ENCODE data around the gene TRA2B.

Gene TRA2B

GRCh38 chr3:185950728-185951127, 12.9 kb upstream of the TRA2B start:
- peak; percentile 51 for DNase-seq (ENCODE audit: low spot score)

DNA sequence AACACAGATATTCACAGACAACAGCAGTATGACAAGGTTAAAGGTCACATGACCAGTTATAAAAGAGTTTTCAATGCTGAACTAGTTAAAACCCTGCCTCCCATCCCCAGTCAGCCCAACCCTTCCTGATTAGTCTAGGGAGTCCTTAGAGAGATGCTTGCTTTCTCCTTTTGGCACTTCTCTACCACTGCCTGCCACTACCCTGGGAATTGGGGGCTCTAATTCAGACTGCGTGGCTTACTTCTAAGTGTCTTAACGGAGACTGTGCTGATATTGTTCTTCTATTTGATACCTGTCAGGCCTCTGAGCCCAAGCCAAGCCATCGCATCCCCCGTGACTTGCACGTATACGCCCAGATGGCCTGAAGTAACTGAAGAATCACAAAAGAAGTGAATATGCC, 11.7 kb upstream of the TRA2B start:
- no peak for DNase-seq (ENCODE audit: low spot score)

GRCh38 chr3:185948292-185948691, 10.5 kb upstream of the TRA2B start:
- no peak for DNase-seq (ENCODE audit: low spot score)

DNA sequence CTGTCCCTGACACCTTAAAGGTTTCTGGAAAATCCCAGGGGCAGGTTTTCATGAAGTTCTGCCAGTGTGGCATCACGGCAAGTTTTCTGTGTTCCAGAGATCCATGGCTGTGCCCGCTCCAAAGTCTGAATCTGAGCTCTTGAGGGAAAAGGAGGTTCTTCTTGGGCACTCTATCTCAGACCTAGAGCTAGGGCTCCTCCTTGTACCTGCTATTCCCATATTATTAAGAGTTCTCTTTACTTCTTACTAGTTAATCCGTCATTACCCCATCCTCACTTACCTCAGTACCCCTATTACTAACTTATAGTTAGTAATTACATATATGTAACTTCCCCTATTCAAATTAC, 5.9 kb upstream of the TRA2B start:
- no peak for DNase-seq (ENCODE audit: low spot score)

DNA sequence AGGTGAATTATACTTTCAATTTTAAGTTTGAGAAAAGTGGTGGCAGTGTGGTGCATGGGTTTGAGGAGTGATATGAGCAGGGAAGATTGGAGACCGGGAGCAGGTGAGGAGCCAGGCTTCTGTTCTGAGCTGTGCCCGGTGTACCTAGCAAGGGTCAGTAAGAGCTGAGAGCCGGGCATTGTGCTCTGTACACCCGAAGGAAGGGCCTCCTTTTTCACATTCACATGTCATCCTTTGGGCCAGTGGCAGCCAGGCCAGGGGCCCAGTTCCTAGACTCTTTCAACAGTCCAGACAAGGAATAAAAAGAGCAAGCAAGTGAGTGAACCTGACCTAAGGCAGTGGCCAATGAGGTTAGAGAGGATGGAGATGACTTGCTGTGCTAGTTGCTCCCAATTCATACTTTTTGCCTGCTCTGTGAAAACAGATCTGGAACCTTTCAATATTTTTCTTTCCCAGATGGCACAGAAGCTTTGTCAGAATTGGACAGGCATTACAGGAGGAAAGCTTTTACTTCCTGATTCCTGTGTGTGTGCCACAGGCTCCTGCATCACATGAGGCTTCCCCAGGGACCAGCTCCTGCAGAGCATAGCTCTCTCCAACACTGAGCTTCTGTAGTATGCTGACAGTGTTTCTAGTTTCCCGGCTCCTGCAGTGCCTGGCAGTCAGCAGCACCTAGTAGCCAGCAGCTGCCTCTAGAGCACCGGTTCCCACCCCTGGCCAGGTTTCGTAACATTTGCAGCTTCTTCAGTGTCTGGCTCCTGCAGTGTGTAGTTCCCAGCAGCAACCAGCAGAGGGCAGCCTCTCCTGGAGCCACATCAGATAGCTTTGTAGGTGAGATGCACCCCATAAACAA, 5.3 kb upstream of the TRA2B start:
- DNase-seq (ENCODE audit: low spot score): peak; percentile 88

DNA sequence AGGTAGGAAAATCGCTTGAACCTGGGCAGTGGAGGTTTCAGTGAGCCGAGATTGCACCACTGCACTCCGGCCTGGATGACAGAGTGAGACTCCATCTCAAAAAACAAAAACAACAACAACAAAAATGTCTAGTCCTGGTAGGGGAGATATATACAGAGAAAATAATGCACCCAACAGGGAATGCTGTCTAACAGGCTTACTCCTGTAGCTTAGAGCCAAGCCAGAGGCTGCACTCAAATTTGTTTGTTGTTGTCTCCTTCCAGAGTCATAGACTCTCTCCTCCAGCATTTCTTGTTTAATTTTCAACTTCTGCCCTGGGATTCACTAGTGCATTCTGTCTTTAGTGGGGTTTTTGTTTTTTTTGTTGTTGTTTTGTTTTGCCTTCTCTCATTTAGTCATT, 4.6 kb upstream of the TRA2B start:
- no peak for DNase-seq (ENCODE audit: low spot score)

- DNase-seq (ENCODE audit: low spot score): peak; percentile 61
Measured at GRCh38 chr3:185940951-185941350, 3.1 kb upstream of the TRA2B start.

DNA sequence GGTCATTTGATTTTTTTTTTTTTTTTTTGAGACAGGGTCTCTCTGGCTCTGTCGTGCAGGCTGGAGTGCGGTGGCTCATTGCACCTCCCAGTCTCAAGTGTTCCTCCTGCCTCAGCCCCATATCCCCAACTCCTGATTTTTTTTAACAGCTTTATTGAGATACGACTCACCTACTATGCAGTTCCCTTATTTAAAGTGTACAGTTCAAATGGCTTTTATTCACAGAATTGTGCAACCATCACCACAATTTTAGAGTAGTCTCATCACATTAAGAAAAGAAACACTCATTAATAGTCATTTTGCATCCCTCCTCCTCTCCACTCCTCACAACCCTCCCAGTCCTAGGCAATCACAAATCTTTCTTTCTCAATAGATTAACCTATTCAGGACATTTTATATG, 1.9 kb upstream of the TRA2B start:
- DNase-seq (ENCODE audit: low spot score): no peak

DNA sequence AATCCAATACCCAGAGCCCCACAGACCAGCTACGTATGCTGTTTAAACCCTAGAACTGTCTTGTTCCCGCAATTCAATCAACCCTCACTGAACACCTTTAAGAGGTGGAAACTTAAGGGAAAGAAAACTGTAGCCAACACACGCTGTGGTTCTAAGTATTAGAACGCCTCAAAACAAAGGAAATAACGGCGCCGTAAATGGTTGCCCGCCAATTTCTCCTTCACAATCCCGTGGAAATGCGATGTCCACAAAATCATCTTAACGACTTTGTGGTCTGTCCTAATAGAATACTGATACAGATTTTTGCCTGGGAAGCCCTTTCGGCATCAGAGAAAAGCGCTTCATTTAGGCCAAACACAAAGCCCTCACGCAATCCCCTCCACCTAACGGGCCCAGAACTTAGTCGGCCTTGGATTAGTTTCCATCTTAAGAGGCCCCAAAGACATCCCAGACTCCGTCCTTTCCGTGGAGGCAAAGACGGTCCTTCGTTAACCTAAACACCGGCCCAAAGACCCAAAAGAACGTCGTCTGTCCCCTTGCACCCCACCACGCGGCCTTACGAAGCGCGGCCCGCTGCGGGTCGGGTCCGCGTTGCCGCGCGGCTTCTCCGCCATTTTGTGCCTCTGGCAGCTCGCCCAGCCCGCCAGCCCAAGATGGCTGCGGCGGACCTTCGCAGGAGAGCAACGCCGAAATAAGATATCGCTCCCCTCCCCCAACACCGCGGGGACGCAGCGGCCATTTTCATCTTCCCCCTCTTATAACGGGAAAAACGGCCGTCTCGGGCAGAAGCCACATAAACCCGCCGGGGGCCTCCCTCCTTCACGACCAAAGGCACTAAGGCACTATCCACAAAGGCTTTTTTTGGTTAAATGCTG, 763 bp downstream of the TRA2B start:
- DNase-seq (ENCODE audit: low spot score): peak; percentile 88

DNA sequence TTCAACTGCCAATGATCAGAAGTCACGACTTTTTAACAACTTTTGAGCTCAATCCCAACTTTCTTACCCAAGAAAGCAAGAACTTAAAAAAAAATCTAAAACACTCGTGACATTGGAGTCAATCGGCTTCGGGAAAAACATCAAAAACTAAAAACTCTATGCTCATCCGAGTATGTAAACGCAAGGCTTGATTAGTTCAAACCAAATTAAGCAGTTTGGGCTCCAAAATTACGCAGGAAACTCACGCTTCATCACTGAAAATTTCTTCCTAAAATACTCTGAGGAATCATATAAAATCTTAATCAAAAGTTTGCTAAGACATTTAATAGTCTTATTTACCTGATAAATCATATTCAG, 1.6 kb downstream of the TRA2B start:
- DNase-seq (ENCODE audit: low spot score): no peak

DNA sequence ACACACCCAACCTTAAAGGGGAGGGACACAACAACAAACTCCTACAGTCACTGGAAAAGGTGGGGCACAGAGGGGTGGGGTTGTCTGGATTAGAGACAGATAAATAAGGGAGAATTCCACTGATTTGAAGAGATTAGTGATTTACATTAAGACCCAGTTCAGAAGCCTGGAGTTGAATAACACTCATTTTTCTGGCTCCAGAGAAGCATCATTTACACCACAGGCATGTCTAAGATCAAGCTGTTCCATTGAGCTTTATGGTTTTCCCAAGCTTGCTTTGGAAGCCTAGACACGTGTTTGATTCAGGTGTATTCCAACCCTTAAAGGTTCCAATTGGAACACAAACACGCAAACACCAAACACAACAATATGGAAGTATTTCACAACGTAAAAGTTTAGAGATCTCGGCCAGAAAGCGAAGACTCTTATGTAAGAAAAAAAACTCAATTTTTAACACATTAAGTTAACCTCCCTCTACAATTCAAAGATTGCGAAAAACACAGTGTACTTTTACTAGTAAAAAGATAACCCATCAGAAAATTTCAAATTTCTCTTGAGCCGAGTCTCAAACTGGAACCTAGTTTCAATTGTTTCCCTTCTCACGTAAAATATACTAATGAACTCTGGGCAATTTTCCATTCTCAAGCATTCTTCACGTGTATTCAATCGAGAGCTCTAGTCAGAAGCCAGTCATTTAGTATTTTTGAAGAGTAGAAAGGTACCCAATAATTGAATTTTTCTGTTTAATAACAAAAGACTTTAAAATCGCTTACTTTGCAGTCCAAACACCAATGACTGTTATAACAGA, 2.1 kb downstream of the TRA2B start:
- DNase-seq (ENCODE audit: low spot score): no peak

- DNase-seq (ENCODE audit: low spot score): no peak
Measured at GRCh38 chr3:185934767-185935464, 2.9 kb downstream of the TRA2B start.

DNA sequence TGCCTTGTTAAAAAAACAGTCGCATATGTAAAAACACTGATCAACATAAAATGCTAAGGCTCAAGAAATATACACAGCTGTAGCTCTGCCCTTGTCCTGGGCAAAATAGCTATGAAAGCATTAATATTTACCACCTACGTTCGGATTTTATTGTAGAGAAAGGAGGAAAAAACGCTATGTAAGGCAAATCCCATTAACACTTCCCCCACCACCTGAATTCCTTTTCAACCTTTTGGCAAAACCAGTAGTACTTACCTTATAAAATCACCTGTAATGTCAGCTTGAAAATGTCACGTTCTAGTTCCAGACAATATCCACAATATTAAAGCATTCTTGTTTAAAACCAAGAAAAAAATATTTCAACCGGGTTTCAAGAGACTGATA, 3.6 kb downstream of the TRA2B start:
- no peak for DNase-seq (ENCODE audit: low spot score)

GRCh38 chr3:185933374-185934173, 4.2 kb downstream of the TRA2B start:
- DNase-seq (ENCODE audit: low spot score): no peak

DNA sequence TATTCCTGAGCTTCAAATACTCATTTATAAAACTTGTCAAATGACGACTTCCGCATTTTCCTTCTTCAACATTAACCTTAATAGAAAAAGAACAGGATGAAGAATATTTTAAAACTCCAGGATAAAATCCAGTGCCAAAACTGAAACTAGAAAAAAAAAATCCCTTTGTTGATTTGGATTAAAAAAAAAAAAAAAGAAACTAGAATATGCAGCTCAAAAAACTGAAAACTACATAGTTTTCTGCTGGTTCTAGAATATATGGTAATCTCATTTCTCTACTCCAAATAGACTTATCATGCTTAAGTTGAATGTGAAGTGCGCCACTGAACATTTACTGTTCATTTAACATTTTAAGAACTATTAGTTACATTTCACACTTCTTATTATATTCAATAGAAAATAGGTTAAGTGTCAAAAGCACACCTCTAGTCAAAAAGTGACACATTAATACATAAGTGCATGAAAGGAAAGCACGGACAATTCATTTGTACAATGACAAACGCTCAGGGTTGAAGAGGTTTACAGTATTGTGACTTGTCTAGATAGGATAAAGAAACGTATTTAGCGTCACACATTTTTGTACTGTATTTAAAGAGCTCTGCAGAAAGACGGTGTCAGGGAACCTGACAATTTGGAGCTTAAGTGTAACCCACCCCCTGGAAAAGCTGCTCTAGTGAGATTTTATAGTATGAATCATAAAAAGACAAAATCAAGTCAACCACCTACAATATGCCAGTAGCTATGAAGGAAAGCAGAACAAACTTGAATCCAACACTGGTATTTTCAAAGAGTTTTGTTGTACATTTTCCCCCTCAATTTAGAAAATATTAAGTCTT, 5.8 kb downstream of the TRA2B start:
- DNase-seq (ENCODE audit: low spot score): no peak

DNA sequence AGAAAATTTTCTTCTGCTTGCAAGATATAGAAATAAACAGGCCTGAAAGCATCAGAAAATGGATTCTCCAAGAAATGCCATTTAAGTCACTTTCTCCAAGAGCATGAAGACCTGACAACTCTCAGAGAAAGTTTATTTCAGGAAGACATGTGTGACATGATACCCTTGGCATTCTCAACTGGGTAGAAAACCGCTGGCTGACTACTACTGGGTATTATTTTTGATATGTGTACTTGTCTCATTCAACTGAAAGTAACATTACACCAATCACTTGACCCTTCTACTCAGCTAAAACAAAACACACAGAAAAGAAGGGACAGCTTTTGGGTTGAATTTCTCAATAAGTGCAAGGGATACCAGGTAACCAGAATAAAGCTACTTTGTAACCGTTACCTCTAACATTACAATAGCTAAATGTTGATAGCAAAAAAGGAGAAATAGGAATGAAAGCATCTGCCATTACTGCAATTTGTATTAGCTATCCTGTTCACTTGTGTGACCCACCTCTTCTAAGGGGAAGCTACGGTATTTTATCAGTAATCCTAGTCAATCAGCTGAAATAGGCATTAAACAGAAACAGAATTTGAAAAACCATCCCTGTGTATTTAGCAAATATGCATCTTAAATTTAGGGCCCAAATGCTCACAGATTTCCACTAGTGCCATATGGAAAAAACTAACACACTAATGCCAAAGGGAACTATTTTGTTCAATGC, 7.3 kb downstream of the TRA2B start:
- DNase-seq (ENCODE audit: low spot score): no peak

GRCh38 chr3:185929192-185930151, 8.3 kb downstream of the TRA2B start:
- DNase-seq (ENCODE audit: low spot score): no peak

DNA sequence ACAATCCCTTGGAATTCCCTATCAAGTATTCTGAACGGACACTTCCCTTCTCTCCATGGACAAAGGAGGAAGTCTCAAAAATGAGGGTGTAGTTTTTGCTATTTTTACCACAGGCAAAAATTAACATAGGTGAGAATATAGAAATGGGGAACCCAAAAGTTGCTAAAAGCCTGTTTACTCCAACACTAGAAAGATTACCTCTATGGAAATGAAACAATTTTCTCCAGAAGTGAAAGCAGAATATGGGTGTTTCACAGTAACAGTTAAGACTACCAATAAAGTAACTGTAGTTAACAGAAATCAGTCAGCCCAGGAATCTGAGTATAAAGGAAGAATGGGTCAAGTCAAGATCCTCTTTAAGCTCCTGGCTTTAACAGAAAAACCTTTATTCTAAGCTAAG, 9.3 kb downstream of the TRA2B start:
- DNase-seq (ENCODE audit: low spot score): no peak

Measured in SW480 (cell line).